Esophagus muscularis mucosa (tissue), 4 donors: ENCODE measurements around the gene AKAP14. TPM values are rescaled to one million over a fixed set of nuclear protein-coding genes. Genes with fewer than 3 reads are reported as not detected.

Source experiments
- DNase-seq: peaks from one replicate; pipeline ENCODE4 v3.0.0-alpha.2; 2017; ENCODE audit errors: extremely low spot score
- H3K27ac ChIP-seq, 4 donors: fragments of 200-600 bp; sonication (generic); replicated peaks in 1 of 4; 1 replicate in 3 of 4; 2 replicates in 1 of 4; pipeline ENCODE4 v1.5.1; 2016 to 2019; ENCODE audit warnings: mild to moderate bottlenecking in 1 of 4
- H3K27me3 ChIP-seq, 4 donors: fragments of 200-600 bp; sonication (generic); one replicate each; pipeline versions ENCODE4 v1.5.1 to v1.6.0; 2016 to 2019
- H3K36me3 ChIP-seq, 4 donors: fragments of 200-600 bp; sonication (generic); one replicate each; pipeline ENCODE4 v1.5.1; 2016 to 2019
- H3K4me1 ChIP-seq, 4 donors: fragments of 200-600 bp; sonication (generic); one replicate each; pipeline ENCODE4 v1.5.1; 2016 to 2019
- H3K4me3 ChIP-seq, 4 donors: fragments of 200-600 bp; sonication (generic); 1 replicate in 2 of 4; 2 replicates in 2 of 4; pipeline ENCODE4 v1.5.1; 2016 to 2019; ENCODE audit warnings: mild to moderate bottlenecking in 4 of 4, moderate library complexity in 1 of 4
- H3K9me3 ChIP-seq, 4 donors: fragments of 200-600 bp; sonication (generic); 1 replicate in 3 of 4; 2 replicates in 1 of 4; pipeline ENCODE4 v1.5.1; 2016 to 2019
- CTCF ChIP-seq, 3 experiments: fragments of 200-600 bp in 2 of 3; fragments of 450-650 bp in 1 of 3; sonication (generic) in 2 of 3; IDR thresholded peaks; one replicate each; pipeline ENCODE4 v1.5.1; 2017 to 2019; ENCODE audit warnings: antibody characterized with exemption in 3 of 3, mild to moderate bottlenecking in 2 of 3, moderate library complexity in 1 of 3
- EP300 ChIP-seq: sonication (generic); formaldehyde crosslinking; IDR thresholded peaks from one replicate; pipeline ENCODE4 v1.6.1; 2017; ENCODE audit warnings: antibody characterized with exemption
- POLR2A ChIP-seq: fragments of 450-650 bp; IDR thresholded peaks from one replicate; pipeline ENCODE4 v1.6.1; 2017; ENCODE audit warnings: antibody characterized with exemption, moderate library complexity, mild to moderate bottlenecking, low read depth
- POLR2AphosphoS5 ChIP-seq, 2 donors: sonication (generic); formaldehyde crosslinking; IDR thresholded peaks; one replicate each; pipeline ENCODE4 v1.6.1; 2017; ENCODE audit warnings: antibody characterized with exemption in 2 of 2
- WGBS: methylation state at CpG from one replicate; pipeline ENCODE4 v1.1.5; 2018; 5-methylcytosine and 5-hydroxymethylcytosine counted together
- intact Hi-C: fragments of 100-400 bp; cut with DNase I; formaldehyde crosslinking; loops from one replicate; pipeline ENCODE4 v1.15.1; 2023
- total RNA-seq, 4 donors: library from RNA; depleted of rRNA; stranded (reverse); fragments of >200 nt; gene quantifications; one replicate each; pipeline versions ENCODE4 v1.1.0 to v1.2.1, GENCODE V29; 2016

Gene AKAP14
- total RNA-seq, result not detected

GRCh38 chrX:119895843-119896326, at the start of gene AKAP14:
AKAP14 (plus strand) TSS chrX:119895893; CDS start chrX:119903224, 7,331 bp downstream.
- intact Hi-C loops, result no loop called here
- H3K9me3 ChIP-seq, result no peaks in the 10 kb centered on the region
- 67% methylated on average over 4 of the region's 4 CpGs for WGBS
- H3K4me3 ChIP-seq, result no peak within 1 kb of the TSS
- no peaks in the 10 kb centered on the region for H3K36me3 ChIP-seq
- H3K27ac ChIP-seq, result no peak within 1 kb of the TSS
- TF ChIP-seq EP300 (no peak), CTCF (IDR thresholded peaks at IDR 0.05) (no peak), POLR2AphosphoS5 (IDR thresholded peaks at IDR 0.05) (no peak), POLR2A (no peak)
- H3K4me1 ChIP-seq, result no peaks in the 10 kb centered on the region
- DNase-seq, result no peak
- no peaks in the 10 kb centered on the region for H3K27me3 ChIP-seq

- no peaks in the 10 kb centered on the region for H3K27me3 ChIP-seq
- peak; percentile 97 for DNase-seq
- TF ChIP-seq CTCF (IDR thresholded peaks at IDR 0.05) (no peak), POLR2A (peak; percentile 39), POLR2AphosphoS5 (IDR thresholded peaks at IDR 0.05) (peak; percentile 76 to 77), EP300 (no peak)
- WGBS, result 35% methylated on average over 52 of the region's 54 CpGs
- H3K36me3 ChIP-seq, result peaks cover 0 to 21% (median 1%) of the 10 kb centered on the region in 4 donors
- peaks cover 0 to 16% (median 8%) of the 10 kb centered on the region in 4 donors for H3K4me1 ChIP-seq
- H3K27ac ChIP-seq, result peak within 1 kb of the TSS; percentile 84 to 91 (median 90)
- peak within 1 kb of the TSS; percentile 65 to 77 (median 68) for H3K4me3 ChIP-seq
- intact Hi-C loops, result no loop called here
- no peaks in the 10 kb centered on the region for H3K9me3 ChIP-seq
Observed at GRCh38 chrX:119852382-119853353, 43.0 kb upstream of the AKAP14 start, which contains the start of gene UPF3B. UPF3B (minus strand) TSS chrX:119852963; CDS start chrX:119852928, 35 bp downstream.

- TF ChIP-seq CTCF (IDR thresholded peaks at IDR 0.05) (no peak), EP300 (no peak), POLR2AphosphoS5 (IDR thresholded peaks at IDR 0.05) (no peak), POLR2A (no peak)
- DNase-seq, result no peak
- H3K4me1 ChIP-seq, result peaks cover 0 to 16% (median 8%) of the 10 kb centered on the region in 4 donors
- intact Hi-C loops, result no loop called here
- no peaks in the 10 kb centered on the region for H3K9me3 ChIP-seq
- peak overlapping the region; percentile 65 to 77 (median 68) for H3K4me3 ChIP-seq
- peak overlapping the region; percentile 80 to 91 (median 87) for H3K27ac ChIP-seq
- no peaks in the 10 kb centered on the region for H3K27me3 ChIP-seq
- peaks cover 0 to 16% (median 0%) of the 10 kb centered on the region in 4 donors for H3K36me3 ChIP-seq
- 47% methylated on average over 10 of the region's 10 CpGs for WGBS
Observed at GRCh38 chrX:119853444-119853843, 42.2 kb upstream of the AKAP14 start.

GRCh38 chrX:119870626-119871131, 25.0 kb upstream of the AKAP14 start:
- H3K9me3 ChIP-seq, result peaks cover 0 to 9% (median 0%) of the 10 kb centered on the region in 4 donors
- H3K4me3 ChIP-seq, result peak overlapping the region; percentile 61 to 67 (median 64)
- 47% methylated on average over 24 of the region's 25 CpGs for WGBS
- H3K36me3 ChIP-seq, result peaks cover 0 to 7% (median 2%) of the 10 kb centered on the region in 4 donors
- TF ChIP-seq EP300 (no peak), POLR2A (no peak), POLR2AphosphoS5 (IDR thresholded peaks at IDR 0.05) (no peak), CTCF (IDR thresholded peaks at IDR 0.05) (no peak)
- DNase-seq, result no peak
- H3K4me1 ChIP-seq, result peaks cover 3 to 33% (median 19%) of the 10 kb centered on the region in 4 donors
- H3K27me3 ChIP-seq, result no peaks in the 10 kb centered on the region
- H3K27ac ChIP-seq, result peak overlapping the region; percentile 89 to 92 (median 90)
- intact Hi-C loops, result no loop called here
